Kidney capillary endothelial cell (primary cell): ENCODE results near the gene GABRE.
"Not testable (repeated sequence)": the region's sequence is repeated elsewhere in the genome, so short reads cannot be mapped to it uniquely, and the experiment has no call there.

Source experiments
- DNase-seq: peaks from one replicate; pipeline ENCODE4 v3.0.0-alpha.2; 2018; ENCODE audit warnings: low spot score

GABRE gene

GRCh38 chrX:151966236-151966635, 8.2 kb downstream of the GABRE start:
- DNase-seq, result no peak

DNA sequence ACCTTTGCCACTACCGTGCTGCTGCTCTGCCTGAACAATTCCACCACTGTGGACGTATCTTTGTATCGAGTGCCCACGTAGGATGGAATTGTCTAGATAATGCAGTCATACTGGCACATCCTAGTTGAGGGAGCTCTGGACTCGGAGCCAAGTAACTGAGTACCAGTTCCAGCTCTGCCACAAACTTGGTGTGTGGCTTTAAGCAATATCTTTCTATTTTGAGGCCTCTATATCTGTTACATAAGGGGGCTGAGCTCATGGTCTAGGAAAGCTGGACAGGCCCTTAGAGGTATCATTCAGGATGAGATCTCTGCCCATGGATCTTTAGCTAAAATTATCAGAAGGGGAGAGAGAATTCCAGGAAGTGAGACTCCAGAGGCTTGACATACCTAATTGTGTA, 12.4 kb downstream of the GABRE start:
- no peak for DNase-seq

DNA sequence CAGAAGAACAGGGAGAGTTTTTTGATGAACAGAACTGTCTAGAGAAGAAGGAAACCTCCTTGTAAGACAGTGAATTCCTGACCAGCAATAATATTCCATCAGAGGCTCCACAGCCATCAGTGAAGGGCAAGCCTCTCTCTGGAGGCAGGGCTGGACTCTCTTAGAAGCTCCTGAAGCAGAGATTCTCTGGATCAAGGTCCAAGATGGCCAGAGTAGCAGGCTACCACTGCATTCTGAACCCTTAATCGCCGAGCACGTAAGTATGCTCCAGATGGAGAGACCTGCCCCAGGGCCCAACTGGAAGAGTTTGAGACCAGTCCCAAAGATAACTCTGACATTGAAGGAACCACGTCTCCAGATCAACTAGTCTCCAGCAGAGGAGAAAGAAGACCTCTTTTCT, 16.4 kb downstream of the GABRE start:
- DNase-seq, result no peak

GRCh38 chrX:151954730-151955129, 19.7 kb downstream of the GABRE start:
- no peak for DNase-seq

- DNase-seq, result no peak
Measured at GRCh38 chrX:151938172-151938571, 36.3 kb downstream of the GABRE start.

- no peak for DNase-seq
Measured at GRCh38 chrX:151935358-151935757, 39.1 kb downstream of the GABRE start.

GRCh38 chrX:151929126-151929525, 45.4 kb downstream of the GABRE start:
- no peak for DNase-seq

DNA sequence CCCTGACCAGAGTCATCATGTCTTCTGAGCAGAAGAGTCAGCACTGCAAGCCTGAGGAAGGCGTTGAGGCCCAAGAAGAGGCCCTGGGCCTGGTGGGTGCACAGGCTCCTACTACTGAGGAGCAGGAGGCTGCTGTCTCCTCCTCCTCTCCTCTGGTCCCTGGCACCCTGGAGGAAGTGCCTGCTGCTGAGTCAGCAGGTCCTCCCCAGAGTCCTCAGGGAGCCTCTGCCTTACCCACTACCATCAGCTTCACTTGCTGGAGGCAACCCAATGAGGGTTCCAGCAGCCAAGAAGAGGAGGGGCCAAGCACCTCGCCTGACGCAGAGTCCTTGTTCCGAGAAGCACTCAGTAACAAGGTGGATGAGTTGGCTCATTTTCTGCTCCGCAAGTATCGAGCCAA, 50.8 kb downstream of the GABRE start:
- no peak for DNase-seq

DNA sequence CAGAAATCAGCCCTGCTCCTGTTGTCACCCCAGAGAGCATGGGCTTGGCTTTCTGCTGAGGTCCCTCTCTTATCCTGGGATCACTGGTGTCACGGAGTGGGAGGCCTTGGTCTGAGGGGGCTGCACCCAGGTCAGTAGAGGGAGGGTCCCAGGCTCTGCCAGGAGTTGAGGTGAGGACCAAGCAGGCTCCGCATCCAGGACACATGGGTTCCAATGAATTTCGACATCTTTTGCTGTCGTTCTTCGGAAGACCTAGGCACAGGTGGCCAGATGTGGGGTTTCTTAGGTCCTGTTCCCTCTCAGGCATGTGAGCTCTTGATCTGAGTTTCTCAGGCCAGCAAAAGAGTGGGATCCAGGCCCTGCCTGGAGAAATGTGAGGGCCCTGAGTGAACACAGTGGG, 51.8 kb downstream of the GABRE start:
- no peak for DNase-seq

GRCh38 chrX:151921866-151922265, 52.6 kb downstream of the GABRE start:
- no peak for DNase-seq

DNA sequence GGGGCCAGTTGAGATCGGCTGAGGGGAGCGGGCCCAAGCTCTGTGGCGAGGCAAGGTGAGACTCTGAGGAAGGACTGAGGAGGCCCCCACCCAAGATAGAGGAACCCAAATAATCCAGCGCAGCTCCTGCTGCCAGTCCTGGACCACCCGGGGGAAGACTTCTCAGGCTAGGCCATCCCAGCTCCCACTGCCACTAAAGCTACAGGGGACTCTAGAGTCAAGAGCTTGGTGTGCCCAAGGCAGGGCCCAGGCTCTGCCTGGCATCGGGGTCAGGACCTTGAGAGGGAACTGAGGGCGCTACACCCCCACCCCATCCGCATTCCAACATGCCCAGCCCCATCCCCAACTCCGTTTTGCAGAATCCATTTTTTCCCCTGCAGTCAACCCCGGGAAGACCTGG, 53.2 kb downstream of the GABRE start:
- DNase-seq, result no peak

GRCh38 chrX:151920530-151920929, 53.9 kb downstream of the GABRE start:
- no peak for DNase-seq

DNA sequence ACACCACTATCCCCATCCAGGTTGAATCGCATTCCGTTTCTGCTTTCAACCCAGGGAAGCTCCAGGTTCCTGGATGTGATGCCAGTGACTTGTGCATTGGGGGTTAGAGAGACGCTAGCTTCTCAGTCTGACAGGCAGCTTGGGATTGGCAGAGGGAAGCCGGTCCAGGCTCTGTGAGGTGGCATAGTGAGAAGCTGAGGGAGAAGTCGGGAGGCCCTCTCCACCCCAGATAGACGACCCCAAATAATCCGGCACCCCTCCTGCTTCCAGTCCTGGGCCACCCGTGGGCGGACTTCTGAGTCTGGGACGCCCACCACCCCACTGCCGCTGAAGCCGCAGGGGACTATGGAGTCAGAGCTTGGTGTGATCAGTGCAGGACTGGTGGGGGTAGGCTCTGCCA, 54.4 kb downstream of the GABRE start:
- no peak for DNase-seq

DNA sequence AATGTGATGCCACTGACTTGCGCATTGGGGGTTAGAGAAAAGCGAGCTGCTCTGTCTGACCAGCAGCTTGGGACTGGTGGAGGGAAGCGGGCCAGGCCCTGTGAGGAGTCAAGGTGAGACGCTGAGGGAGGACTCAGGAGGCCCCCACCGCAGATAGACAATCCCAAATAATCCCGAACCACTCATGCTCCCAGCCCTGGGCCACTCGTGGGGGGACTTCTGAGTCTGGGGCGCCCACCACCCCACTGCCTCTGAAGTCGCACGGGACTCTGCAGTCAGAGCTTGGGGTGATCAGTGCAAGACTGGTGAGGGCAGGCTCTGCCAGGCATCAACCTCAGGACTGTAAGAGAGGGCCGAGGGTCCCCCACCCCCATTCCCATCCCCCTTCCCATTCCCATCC, 54.9 kb downstream of the GABRE start:
- no peak for DNase-seq

- DNase-seq, result not testable (repeated sequence)
Measured at GRCh38 chrX:151918736-151919135, 55.7 kb downstream of the GABRE start.

GRCh38 chrX:151912780-151913179, 61.7 kb downstream of the GABRE start, which contains the start of gene MAGEA4:
TSS of gene MAGEA4 (plus strand) at chrX:151912889. CDS start at chrX:151923665, 10,776 bp downstream.
- no peak for DNase-seq

- no peak for DNase-seq
Measured at GRCh38 chrX:151912221-151912620, 62.3 kb downstream of the GABRE start.

- DNase-seq, result no peak
Measured at GRCh38 chrX:151904989-151905388, 69.5 kb downstream of the GABRE start.
